H1 (cell line): ENCODE results near the gene PTP4A1. TPM values are rescaled to one million over a fixed set of nuclear protein-coding genes. Genes with fewer than 3 reads are reported as not detected.

Experiments
- CTCF ChIA-PET: fragments of 300-600 bp; sonication (Branson Sonifier 250); formaldehyde crosslinking; loops from one replicate; lab custom pipeline; 2021; ENCODE audit not compliant: partially characterized antibody; lab: Charles Lee
- POLR2A ChIA-PET: fragments of 300-600 bp; sonication (Branson Sonifier 250); formaldehyde crosslinking; loops from one replicate; lab custom pipeline; 2021; ENCODE audit warnings: inconsistent platforms; ENCODE audit not compliant: partially characterized antibody; lab: Charles Lee
- DNase-seq, 2 experiments: peaks; one replicate each; pipeline versions ENCODE4 v3.0.0 to v3.0.0-alpha.2; 2010 to 2022; ENCODE audit warnings: low spot score in 2 of 2, low read depth in 1 of 2, mixed read lengths in 1 of 2
- FAIRE-seq: peaks from 2 replicates; lab custom pipeline; 2011; peaks lifted over from hg19 to GRCh38; lab: Jason Lieb, UNC
- H2AFZ ChIP-seq: 2 replicates; pipeline ENCODE4 v1.8.1; 2012; ENCODE audit warnings: low read length, inconsistent platforms
- H2AK5ac ChIP-seq: 2 replicates; pipeline ENCODE4 v1.6.1; 2013; ENCODE audit warnings: low read depth, low read length
- H2BK120ac ChIP-seq: replicated peaks from 2 replicates; pipeline ENCODE3; 2013; ENCODE audit warnings: low read depth, low read length, inconsistent platforms
- H2BK12ac ChIP-seq: 2 replicates; pipeline ENCODE4 v1.6.1; 2013; ENCODE audit warnings: low read depth, low read length
- H2BK15ac ChIP-seq: 2 replicates; pipeline ENCODE4 v1.6.1; 2013; ENCODE audit warnings: low read length
- H2BK20ac ChIP-seq: 2 replicates; pipeline ENCODE4 v1.6.1; 2013; ENCODE audit warnings: low read length
- H2BK5ac ChIP-seq: 2 replicates; pipeline ENCODE4 v1.6.1; 2013; ENCODE audit warnings: low read depth, low read length
- H3K14ac ChIP-seq: 2 replicates; pipeline ENCODE4 v1.6.1; 2013; ENCODE audit warnings: inconsistent platforms; ENCODE audit not compliant: insufficient read length
- H3K18ac ChIP-seq: 2 replicates; pipeline ENCODE4 v1.6.1; 2013; ENCODE audit warnings: low read length; ENCODE audit errors: extremely low read depth
- H3K23ac ChIP-seq: 2 replicates; pipeline ENCODE4 v1.6.1; 2013; ENCODE audit warnings: inconsistent platforms; ENCODE audit not compliant: insufficient read length
- H3K23me2 ChIP-seq: 2 replicates; pipeline ENCODE4 v1.6.1; 2013; ENCODE audit warnings: low read depth, low read length
- H3K27ac ChIP-seq: 2 replicates; pipeline ENCODE4 v1.6.1; 2011; ENCODE audit warnings: low read depth, low read length, inconsistent platforms
- H3K27me3 ChIP-seq, 4 experiments: replicated peaks in 1 of 4; 1 replicate in 1 of 4; 2 replicates in 3 of 4; pipeline versions ENCODE4 v1.6.1 to v1.8.1; 2011 to 2013; ENCODE audit warnings: low read length in 3 of 4, mild to moderate bottlenecking in 3 of 4, inconsistent platforms in 2 of 4, mixed read lengths in 2 of 4, moderate library complexity in 1 of 4; ENCODE audit not compliant: control insufficient read depth in 3 of 4, insufficient read depth in 3 of 4; ENCODE audit errors: extremely low read depth in 1 of 4
- H3K36me3 ChIP-seq, 4 experiments: 2 replicates each; pipeline versions ENCODE4 v1.6.1 to v1.8.1; 2011 to 2013; ENCODE audit warnings: mild to moderate bottlenecking in 4 of 4, low read length in 3 of 4, moderate library complexity in 2 of 4, control low read depth in 1 of 4, inconsistent platforms in 1 of 4; ENCODE audit not compliant: insufficient read depth in 4 of 4, control insufficient read depth in 2 of 4
- H3K4ac ChIP-seq: replicated peaks from 2 replicates; pipeline ENCODE3; 2013; ENCODE audit warnings: low read length, low read depth, mixed read lengths, inconsistent platforms; ENCODE audit not compliant: insufficient read length
- H3K4me1 ChIP-seq, 4 experiments: replicated peaks in 1 of 4; 1 replicate in 1 of 4; 2 replicates in 3 of 4; pipeline versions ENCODE4 v1.6.1 to v1.8.1; 2011 to 2013; ENCODE audit warnings: low read length in 3 of 4, inconsistent platforms in 2 of 4, mixed read lengths in 1 of 4; ENCODE audit not compliant: insufficient read depth in 4 of 4, control insufficient read depth in 3 of 4
- H3K4me2 ChIP-seq, 2 experiments: 2 replicates each; pipeline versions ENCODE4 v1.6.1 to v1.8.1; 2011 to 2013; ENCODE audit warnings: low read depth in 2 of 2, low read length in 2 of 2, control low read depth in 1 of 2, inconsistent platforms in 1 of 2, mild to moderate bottlenecking in 1 of 2; ENCODE audit not compliant: insufficient read depth in 1 of 2
- H3K4me3 ChIP-seq, 4 experiments: fragments of 200-600, 300-600 bp in 1 of 4; sonication (generic), shearing (Covaris generic), sonication (Bioruptor Twin) in 1 of 4; 2 replicates each; pipeline versions ENCODE4 v1.5.1 to v1.8.1; 2011 to 2016; ENCODE audit warnings: low read length in 4 of 4, low read depth in 3 of 4, control low read depth in 2 of 4, inconsistent platforms in 2 of 4, mild to moderate bottlenecking in 2 of 4, mixed read lengths in 1 of 4, moderate library complexity in 1 of 4; ENCODE audit not compliant: insufficient read depth in 2 of 4; ENCODE audit errors: extremely low read depth in 1 of 4
- H3K56ac ChIP-seq: replicated peaks from 2 replicates; pipeline ENCODE3; 2013; ENCODE audit warnings: low read depth, mild to moderate bottlenecking, mixed read lengths, low read length, inconsistent platforms; ENCODE audit not compliant: insufficient read length
- H3K79me1 ChIP-seq: 2 replicates; pipeline ENCODE4 v1.6.1; 2013; ENCODE audit warnings: low read depth, low read length, control low read depth
- H3K79me2 ChIP-seq, 2 experiments: 2 replicates each; pipeline versions ENCODE4 v1.6.1 to v1.8.1; 2012 to 2013; ENCODE audit warnings: low read length in 2 of 2, mild to moderate bottlenecking in 2 of 2, inconsistent platforms in 1 of 2; ENCODE audit not compliant: insufficient read depth in 2 of 2, control insufficient read depth in 1 of 2
- H3K9ac ChIP-seq, 4 experiments: replicated peaks in 1 of 4; 1 replicate in 1 of 4; 2 replicates in 3 of 4; pipeline versions ENCODE4 v1.6.1 to v1.8.1; 2011 to 2013; ENCODE audit warnings: low read depth in 3 of 4, low read length in 3 of 4, control low read depth in 2 of 4, mild to moderate bottlenecking in 2 of 4, moderate library complexity in 2 of 4, inconsistent platforms in 1 of 4; ENCODE audit errors: extremely low read depth in 1 of 4
- H3K9me3 ChIP-seq, 2 experiments: 2 replicates each; pipeline versions ENCODE4 v1.6.1 to v1.8.1; 2012 to 2013; ENCODE audit warnings: mild to moderate bottlenecking in 2 of 2, moderate library complexity in 2 of 2, control low read depth in 1 of 2, inconsistent platforms in 1 of 2, low read depth in 1 of 2, low read length in 1 of 2, mixed read lengths in 1 of 2; ENCODE audit not compliant: insufficient read depth in 2 of 2
- H4K20me1 ChIP-seq, 2 experiments: replicated peaks in 1 of 2; 2 replicates each; pipeline versions ENCODE3 to v1.8.1; 2011 to 2013; ENCODE audit warnings: inconsistent platforms in 2 of 2, low read length in 2 of 2, mild to moderate bottlenecking in 1 of 2; ENCODE audit not compliant: insufficient read depth in 2 of 2, control insufficient read depth in 1 of 2
- H4K5ac ChIP-seq: 2 replicates; pipeline ENCODE4 v1.6.1; 2013; ENCODE audit warnings: low read length, low read depth, mixed read lengths, inconsistent platforms; ENCODE audit not compliant: insufficient read length
- H4K8ac ChIP-seq: 2 replicates; pipeline ENCODE4 v1.8.0; 2013; ENCODE audit warnings: mild to moderate bottlenecking, moderate library complexity, low read length, inconsistent platforms; ENCODE audit not compliant: insufficient read depth; ENCODE audit errors: extremely low read depth
- H4K91ac ChIP-seq: replicated peaks from 2 replicates; pipeline ENCODE3; 2013; ENCODE audit warnings: low read length, mixed read lengths, inconsistent platforms; ENCODE audit not compliant: insufficient read length
- MAFK ChIP-seq: IDR thresholded peaks from 2 replicates; pipeline ENCODE4 v1.6.1; 2012; ENCODE audit warnings: low read depth, mild to moderate bottlenecking, improper control_type of control experiment, low read length
- POLR2A ChIP-seq, 2 experiments: IDR thresholded peaks; 1 replicate in 1 of 2; 2 replicates in 1 of 2; pipeline ENCODE4 v1.6.1; 2011; ENCODE audit warnings: low read depth in 2 of 2, low read length in 2 of 2, mild to moderate bottlenecking in 2 of 2; ENCODE audit errors: control extremely low read depth in 1 of 2
- POLR2AphosphoS5 ChIP-seq: IDR thresholded peaks from 2 replicates; pipeline ENCODE4 v1.6.1; 2011; ENCODE audit warnings: low read depth, low read length
- WGBS, 2 experiments: shearing (Covaris generic) in 1 of 2; methylation state at CpG; one replicate each; pipeline versions ENCODE4 v1.1.6 to v1.1.7; 2013 to 2015; ENCODE audit warnings: low lambda C conversion rate in 2 of 2, mixed read lengths in 2 of 2, inconsistent platforms in 1 of 2, low coverage in 1 of 2, missing lambda C conversion rate in 1 of 2; ENCODE audit not compliant: insufficient replicate concordance in 2 of 2, insufficient coverage in 1 of 2, insufficient read length in 1 of 2; ENCODE audit errors: extremely low coverage in 1 of 2, missing lambda C conversion rate in 1 of 2; 5-methylcytosine and 5-hydroxymethylcytosine counted together
- polyA plus RNA-seq, 7 experiments: library from polyadenylated mRNA; depleted of rRNA in 3 of 7; stranded (reverse) in 5 of 7; unstranded in 2 of 7; fragments of >200 nt in 5 of 7; fragments of 200-250 nt in 2 of 7; gene quantifications; 1 replicate in 5 of 7; 2 replicates in 1 of 7; 4 replicates in 1 of 7; pipeline versions ENCODE4 v1.2.1 to v1.2.3, GENCODE V29; 2011 to 2013; ENCODE audit warnings: missing spikeins in 2 of 7, mixed read lengths in 2 of 7
- total RNA-seq: library from RNA; stranded (reverse); fragmentation: NEBNext Ultra II Directional; extraction: Animal tissue kit (Norgen Biotek cat#: 25700); gene quantifications from 2 replicates; pipeline ENCODE4 v1.2.1, GENCODE V29; 2021

The PTP4A1 gene
- total and polyA plus RNA-seq, 2 of the 8 experiments (the other 6 are each of a cell fraction or from before 2014, with no cell fraction given), result 21.1 to 76.3 TPM

DNA sequence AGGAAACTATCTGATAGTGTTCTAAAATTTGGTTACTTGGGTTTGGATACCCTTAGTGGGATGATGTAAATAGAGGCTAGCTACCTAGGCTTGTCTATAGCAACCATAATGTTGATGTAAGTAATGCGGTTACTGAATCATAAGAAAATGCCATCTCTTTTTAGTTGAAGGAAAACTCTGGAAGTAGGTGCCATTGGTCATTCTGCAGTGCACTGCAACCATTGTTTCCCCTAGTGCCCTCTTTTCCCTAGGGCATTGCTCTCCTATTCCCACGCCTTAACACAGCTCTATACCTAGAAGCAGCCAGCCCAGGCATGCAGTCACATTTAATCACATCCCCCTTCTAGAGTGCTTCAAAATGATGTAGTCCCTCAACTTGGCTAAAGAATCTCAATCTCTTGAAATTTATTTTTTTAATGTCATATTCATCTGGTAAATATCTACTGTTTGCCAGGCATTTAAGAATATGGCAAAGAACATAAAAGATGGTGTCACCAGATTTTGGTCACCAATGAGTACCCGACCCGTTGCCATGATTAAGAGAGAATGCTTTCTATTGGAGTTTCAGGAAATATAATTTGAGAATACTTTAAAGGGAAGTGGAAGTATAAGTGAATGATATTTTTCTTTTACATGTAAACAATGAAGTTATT, 10.4 kb downstream of the PTP4A1 start:
- H3K79me1 ChIP-seq, result no peaks in the 10 kb centered on the region
- H3K4me3 ChIP-seq, result no peak overlapping the region
- no peaks in the 10 kb centered on the region for H3K23me2 ChIP-seq
- no peak overlapping the region for H4K91ac ChIP-seq
- no peak overlapping the region for H3K56ac ChIP-seq
- POLR2A ChIA-PET, result interaction anchor here (1.2 to 4.7 kb wide), 3 partner anchors 9 to 14 kb away, joined by 3 to 33 read pairs (median 20); no protein-coding TSS in a partner anchor
- no peak overlapping the region for H3K18ac ChIP-seq
- no peak overlapping the region for H2AK5ac ChIP-seq
- 94% methylated on average over 4 of the region's 4 CpGs; no CpG with 5 or more reads in 1 of the 2 experiments for WGBS, 2 experiments
- H3K27me3 ChIP-seq, result no peaks in the 10 kb centered on the region
- H2BK120ac ChIP-seq, result no peak overlapping the region
- H2BK12ac ChIP-seq, result no peak overlapping the region
- H4K5ac ChIP-seq, result no peak overlapping the region
- no peak overlapping the region for H4K8ac ChIP-seq
- H3K4me1 ChIP-seq, result no peaks in the 10 kb centered on the region
- H3K27ac ChIP-seq, result no peak overlapping the region
- no peak overlapping the region for H2BK20ac ChIP-seq
- peak in 1 of 2 experiments; percentile 79; a peak in 2 of 3 replicates for TF ChIP-seq POLR2A (IDR thresholded peaks at IDR 0.05; ENCODE audit: control extremely low read depth in 1 of 2, low read depth in 2 of 2, low read length in 2 of 2)
- peak; percentile 79; the same call in 1 of the 2 replicates for TF ChIP-seq POLR2AphosphoS5
- no peak for TF ChIP-seq MAFK
- TF ChIP-seq, all 59 proteins: peak for 2
- DNase-seq (no peak), FAIRE-seq (no peak)
- Histone ChIP-seq H3K23ac (no peak overlapping the region), H2BK5ac (no peak overlapping the region), H3K9me3 (no peaks in the 10 kb centered on the region), H3K9ac (no peak overlapping the region), H3K4me2 (no peak overlapping the region), H2AFZ (no peak overlapping the region), H4K20me1 (peaks cover 0 to 2% of the 10 kb centered on the region in 2 experiments), H3K14ac (no peak overlapping the region), H3K36me3 (peaks cover 9 to 52% (median 36%) of the 10 kb centered on the region in 4 experiments; a peak in 7 of 8 replicates), H3K4ac (no peak overlapping the region), H3K79me2 (peaks cover 0 to 10% of the 10 kb centered on the region in 2 experiments; a peak in 1 of 4 replicates), H2BK15ac (no peak overlapping the region)
- CTCF ChIA-PET, result interaction anchor here (0.6 to 2.7 kb wide), 2 partner anchors 11 to 321 kb away, joined by 3 to 7 read pairs; no protein-coding TSS in a partner anchor
